ENCODE data around the gene COL4A2.

GRCh38 chr13:110426735-110427134, 119.7 kb downstream of the COL4A2 start:
- TF ChIP-seq CTCF (IDR thresholded peaks at IDR 0.05; ENCODE audit: low read length) (no peak), EZH2 (optimal IDR thresholded peaks at IDR 0.05; ENCODE audit: low read depth, low read length) (no peak)

Data from MM.1S (cell line).